GM21576 (cell line): Measurements from ENCODE around the gene DIPK2A.

Experiments used
- ATAC-seq: cut with Tn5 transposase; IDR thresholded peaks from one replicate; pipeline ENCODE4 v1.9.1; 2021; ENCODE audit warnings: mild to moderate bottlenecking, moderate library complexity; ENCODE audit not compliant: unreplicated experiment

Gene DIPK2A

GRCh38 chr3:143971359-143972154, at the start of gene DIPK2A:
Gene DIPK2A, plus strand, starts transcription at chr3:143971823. Its CDS starts 510 bp downstream, at chr3:143972333.
- ATAC-seq, result peak; percentile 45

GRCh38 chr3:143924522-143925285, 46.9 kb upstream of the DIPK2A start:
- ATAC-seq, result peak; percentile 74

- no peak for ATAC-seq
Observed at GRCh38 chr3:143928056-143928455, 43.6 kb upstream of the DIPK2A start.

GRCh38 chr3:143928541-143929255, 42.9 kb upstream of the DIPK2A start:
- ATAC-seq, result no peak

- ATAC-seq, result no peak
Observed at GRCh38 chr3:143934791-143935190, 36.8 kb upstream of the DIPK2A start.

GRCh38 chr3:143935678-143936077, 35.9 kb upstream of the DIPK2A start:
- ATAC-seq, result no peak

- no peak for ATAC-seq
Observed at GRCh38 chr3:143950810-143951209, 20.8 kb upstream of the DIPK2A start.

- ATAC-seq, result peak; percentile 69
Observed at GRCh38 chr3:143951351-143951971, 20.2 kb upstream of the DIPK2A start.

GRCh38 chr3:143952569-143953072, 19.0 kb upstream of the DIPK2A start:
- no peak for ATAC-seq

GRCh38 chr3:143955113-143955512, 16.5 kb upstream of the DIPK2A start:
- ATAC-seq, result no peak

GRCh38 chr3:143956838-143957237, 14.8 kb upstream of the DIPK2A start:
- ATAC-seq, result no peak

- ATAC-seq, result no peak
Observed at GRCh38 chr3:143957453-143957852, 14.2 kb upstream of the DIPK2A start.

- no peak for ATAC-seq
Observed at GRCh38 chr3:143958966-143959365, 12.7 kb upstream of the DIPK2A start.

GRCh38 chr3:143961342-143961741, 10.3 kb upstream of the DIPK2A start:
- no peak for ATAC-seq

- no peak for ATAC-seq
Observed at GRCh38 chr3:143963946-143964345, 7.7 kb upstream of the DIPK2A start.

GRCh38 chr3:143970773-143971358, 757 bp upstream of the DIPK2A start:
- ATAC-seq, result peak; percentile 20

GRCh38 chr3:143972155-143972504, 507 bp downstream of the DIPK2A start:
- no peak for ATAC-seq

GRCh38 chr3:143972505-143973258, 1.1 kb downstream of the DIPK2A start:
- peak; percentile 33 for ATAC-seq

- no peak for ATAC-seq
Observed at GRCh38 chr3:143973259-143974021, 1.8 kb downstream of the DIPK2A start.
